Sigmoid colon (tissue), 4 donors: ENCODE data around the gene FUS.

Experiments used
- CTCF ChIP-seq, 4 experiments: fragments of 450-650 bp in 3 of 4; fragments of 200-600 bp in 1 of 4; IDR thresholded peaks; one replicate each; pipeline ENCODE4 v1.5.1; 2016 to 2019; ENCODE audit warnings: antibody characterized with exemption in 4 of 4, mild to moderate bottlenecking in 3 of 4, moderate library complexity in 2 of 4
- EP300 ChIP-seq, 4 donors: sonication (generic); formaldehyde crosslinking; IDR thresholded peaks; one replicate each; pipeline ENCODE4 v1.6.1; 2017; ENCODE audit warnings: antibody characterized with exemption in 4 of 4
- POLR2A ChIP-seq, 2 donors: fragments of 450-650 bp; IDR thresholded peaks; one replicate each; pipeline ENCODE4 v1.6.1; 2016; ENCODE audit warnings: antibody characterized with exemption in 2 of 2, mild to moderate bottlenecking in 2 of 2, moderate library complexity in 2 of 2
- POLR2AphosphoS5 ChIP-seq, 4 donors: sonication (generic); formaldehyde crosslinking; IDR thresholded peaks; one replicate each; pipeline ENCODE4 v1.6.1; 2017; ENCODE audit warnings: antibody characterized with exemption in 4 of 4

GRCh38 chr16:31157136-31157535, 22.8 kb upstream of the FUS start:
- TF ChIP-seq CTCF (IDR thresholded peaks at IDR 0.05) (no peak), POLR2A (IDR thresholded peaks at IDR 0.05) (no peak), POLR2AphosphoS5 (IDR thresholded peaks at IDR 0.05) (no peak), EP300 (IDR thresholded peaks at IDR 0.05) (no peak)
